ENCODE data around the gene TDP2. TPM values are rescaled to one million over a fixed set of nuclear protein-coding genes. Genes with fewer than 3 reads are reported as not detected.

TDP2 gene
- total RNA-seq, 1 donor, result 27.9 TPM

DNA sequence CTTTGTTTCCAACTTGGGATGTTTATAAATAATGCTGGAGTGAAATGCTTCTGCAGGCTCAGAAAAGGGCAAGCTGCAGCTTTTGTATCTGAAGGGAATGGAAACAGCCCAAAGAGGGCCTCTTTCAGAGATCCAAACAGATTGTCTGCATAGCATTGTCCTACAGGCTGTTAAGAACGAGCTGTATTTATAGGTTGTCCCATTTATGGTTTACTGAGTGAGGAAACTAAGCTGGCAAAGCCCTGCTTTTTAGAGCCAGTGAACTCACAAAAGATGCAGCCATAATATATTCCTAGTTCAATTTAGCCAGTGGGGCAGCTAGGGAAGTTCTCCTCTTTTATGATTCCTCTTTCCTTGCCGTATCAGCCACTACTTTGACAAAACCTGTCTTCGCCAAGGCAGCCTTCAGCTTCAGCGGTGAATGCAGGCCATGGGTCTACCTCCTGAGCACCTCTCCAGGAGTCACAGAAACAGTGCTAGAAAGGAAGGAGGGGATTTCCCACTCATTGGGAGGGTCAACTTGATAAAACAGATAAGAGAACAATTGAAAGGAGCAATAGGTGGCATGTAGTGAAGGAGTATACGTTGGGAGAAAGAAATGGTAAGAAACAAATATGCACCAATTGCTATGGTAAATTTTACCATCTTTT lies 35.7 kb downstream of the TDP2 start:
- DNase-seq (ENCODE audit: insufficient read length, low spot score, missing footprints), result no peak
- H2AFZ ChIP-seq (ENCODE audit: low read length), result no peak overlapping the region

DNA sequence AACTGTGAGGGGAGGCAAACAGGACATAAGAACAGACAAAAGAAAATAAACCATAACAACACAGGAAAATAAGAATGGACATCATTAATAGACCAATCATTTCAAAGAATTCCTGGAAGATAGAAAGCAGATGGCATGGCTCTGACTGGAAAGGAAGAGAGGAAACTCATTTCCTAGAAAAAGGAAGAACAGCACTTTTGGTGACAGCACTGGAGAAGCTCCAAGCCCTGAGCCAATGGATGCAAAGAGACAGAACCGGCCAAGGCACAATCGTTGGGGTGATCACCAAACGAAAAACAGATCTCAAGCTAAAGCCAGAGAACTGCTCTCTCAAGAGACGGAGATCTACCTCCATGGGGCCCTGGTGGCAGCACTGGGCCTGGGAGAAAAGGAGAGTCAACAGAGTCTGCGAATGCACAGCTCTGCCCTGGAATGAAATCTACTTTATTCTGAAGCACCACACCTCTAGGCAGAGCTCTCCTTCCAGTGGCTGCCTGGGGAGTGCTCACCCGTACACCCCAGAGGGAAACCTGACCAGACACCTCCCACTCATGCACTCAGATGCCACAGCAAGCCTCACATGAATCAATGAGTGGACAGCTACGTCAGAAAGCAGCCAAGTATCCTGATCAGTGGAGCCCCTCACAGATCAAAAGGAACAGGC lies 44.9 kb downstream of the TDP2 start:
- Histone ChIP-seq H2AFZ (ENCODE audit: low read length) (no peak overlapping the region), H3K4me3 (ENCODE audit: insufficient read depth, low read length) (no peak overlapping the region), H3K36me3 (ENCODE audit: insufficient read depth, low read length) (no peaks in the 10 kb centered on the region), H4K20me1 (ENCODE audit: insufficient read depth, low read length) (no peaks in the 10 kb centered on the region), H3K4me1 (ENCODE audit: insufficient read depth, low read length) (no peaks in the 10 kb centered on the region), H3K27me3 (ENCODE audit: insufficient read depth, low read length) (no peaks in the 10 kb centered on the region), H3K79me2 (ENCODE audit: insufficient read depth, low read length) (no peaks in the 10 kb centered on the region), H3K4me2 (ENCODE audit: insufficient read depth, low read length) (no peak overlapping the region), H3K9me3 (ENCODE audit: low read depth, low read length) (no peaks in the 10 kb centered on the region), H3K27ac (ENCODE audit: low read depth, low read length) (no peak overlapping the region)
- DNase-seq (ENCODE audit: insufficient read length, low spot score, missing footprints), result no peak
- TF ChIP-seq, protein P1, sequence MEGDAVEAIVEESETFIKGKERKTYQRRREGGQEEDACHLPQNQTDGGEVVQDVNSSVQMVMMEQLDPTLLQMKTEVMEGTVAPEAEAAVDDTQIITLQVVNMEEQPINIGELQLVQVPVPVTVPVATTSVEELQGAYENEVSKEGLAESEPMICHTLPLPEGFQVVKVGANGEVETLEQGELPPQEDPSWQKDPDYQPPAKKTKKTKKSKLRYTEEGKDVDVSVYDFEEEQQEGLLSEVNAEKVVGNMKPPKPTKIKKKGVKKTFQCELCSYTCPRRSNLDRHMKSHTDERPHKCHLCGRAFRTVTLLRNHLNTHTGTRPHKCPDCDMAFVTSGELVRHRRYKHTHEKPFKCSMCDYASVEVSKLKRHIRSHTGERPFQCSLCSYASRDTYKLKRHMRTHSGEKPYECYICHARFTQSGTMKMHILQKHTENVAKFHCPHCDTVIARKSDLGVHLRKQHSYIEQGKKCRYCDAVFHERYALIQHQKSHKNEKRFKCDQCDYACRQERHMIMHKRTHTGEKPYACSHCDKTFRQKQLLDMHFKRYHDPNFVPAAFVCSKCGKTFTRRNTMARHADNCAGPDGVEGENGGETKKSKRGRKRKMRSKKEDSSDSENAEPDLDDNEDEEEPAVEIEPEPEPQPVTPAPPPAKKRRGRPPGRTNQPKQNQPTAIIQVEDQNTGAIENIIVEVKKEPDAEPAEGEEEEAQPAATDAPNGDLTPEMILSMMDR (IDR thresholded peaks at IDR 0.05; ENCODE audit: extremely low read depth, low read depth, low read length), result no peak

More for the DNA sequence above, 35.7 kb downstream of the TDP2 start:
- no peak overlapping the region for H3K4me3 ChIP-seq (ENCODE audit: insufficient read depth, low read length)
- no peak overlapping the region for H3K4me2 ChIP-seq (ENCODE audit: insufficient read depth, low read length)
- TF ChIP-seq, protein P1 (IDR thresholded peaks at IDR 0.05; ENCODE audit: extremely low read depth, low read depth, low read length), result no peak
- H3K27me3 ChIP-seq (ENCODE audit: insufficient read depth, low read length), result no peaks in the 10 kb centered on the region
- no peaks in the 10 kb centered on the region for H3K36me3 ChIP-seq (ENCODE audit: insufficient read depth, low read length)
- no peaks in the 10 kb centered on the region for H4K20me1 ChIP-seq (ENCODE audit: insufficient read depth, low read length)
- no peaks in the 10 kb centered on the region for H3K4me1 ChIP-seq (ENCODE audit: insufficient read depth, low read length)
- no peaks in the 10 kb centered on the region for H3K9me3 ChIP-seq (ENCODE audit: low read depth, low read length)
- H3K79me2 ChIP-seq (ENCODE audit: insufficient read depth, low read length), result no peaks in the 10 kb centered on the region
- H3K27ac ChIP-seq (ENCODE audit: low read depth, low read length), result no peak overlapping the region

DNA sequence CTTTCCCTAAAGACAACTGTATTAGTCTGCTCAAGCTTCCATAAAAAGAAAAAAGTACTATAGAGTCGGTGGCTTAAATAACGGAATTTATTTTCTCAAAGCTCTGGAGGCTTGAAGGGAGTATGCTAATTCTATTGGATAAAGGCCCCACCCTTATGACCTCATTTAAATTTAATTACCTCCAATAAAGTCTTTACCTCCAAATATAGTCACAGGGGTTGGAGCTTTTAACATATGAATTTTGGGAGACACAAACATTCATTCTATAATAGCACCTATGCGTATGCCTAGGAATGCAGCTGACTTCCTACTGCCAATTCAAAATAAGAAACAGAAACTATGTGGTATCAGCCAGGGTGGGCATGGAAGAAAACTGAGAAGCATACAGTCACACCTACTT lies 46.1 kb downstream of the TDP2 start:
- Histone ChIP-seq H3K36me3 (ENCODE audit: insufficient read depth, low read length) (no peaks in the 10 kb centered on the region), H3K27me3 (ENCODE audit: insufficient read depth, low read length) (no peaks in the 10 kb centered on the region), H3K9me3 (ENCODE audit: low read depth, low read length) (no peaks in the 10 kb centered on the region), H3K4me2 (ENCODE audit: insufficient read depth, low read length) (no peak overlapping the region), H2AFZ (ENCODE audit: low read length) (no peak overlapping the region), H3K27ac (ENCODE audit: low read depth, low read length) (no peak overlapping the region), H4K20me1 (ENCODE audit: insufficient read depth, low read length) (no peaks in the 10 kb centered on the region), H3K79me2 (ENCODE audit: insufficient read depth, low read length) (no peaks in the 10 kb centered on the region), H3K4me1 (ENCODE audit: insufficient read depth, low read length) (no peaks in the 10 kb centered on the region), H3K4me3 (ENCODE audit: insufficient read depth, low read length) (no peak overlapping the region)
- DNase-seq (ENCODE audit: insufficient read length, low spot score, missing footprints), result no peak
- TF ChIP-seq, protein P1 (IDR thresholded peaks at IDR 0.05; ENCODE audit: extremely low read depth, low read depth, low read length), result no peak

GRCh38 chr6:24619661-24620060 lies 47.0 kb downstream of the TDP2 start:
- H3K27ac ChIP-seq (ENCODE audit: low read depth, low read length), result no peak overlapping the region
- H2AFZ ChIP-seq (ENCODE audit: low read length), result no peak overlapping the region
- no peaks in the 10 kb centered on the region for H3K79me2 ChIP-seq (ENCODE audit: insufficient read depth, low read length)
- H3K4me2 ChIP-seq (ENCODE audit: insufficient read depth, low read length), result no peak overlapping the region
- no peaks in the 10 kb centered on the region for H4K20me1 ChIP-seq (ENCODE audit: insufficient read depth, low read length)
- DNase-seq (ENCODE audit: insufficient read length, low spot score, missing footprints), result no peak
- H3K4me3 ChIP-seq (ENCODE audit: insufficient read depth, low read length), result no peak overlapping the region
- no peaks in the 10 kb centered on the region for H3K27me3 ChIP-seq (ENCODE audit: insufficient read depth, low read length)
- H3K9me3 ChIP-seq (ENCODE audit: low read depth, low read length), result no peaks in the 10 kb centered on the region
- H3K36me3 ChIP-seq (ENCODE audit: insufficient read depth, low read length), result no peaks in the 10 kb centered on the region
- TF ChIP-seq, protein P1 (IDR thresholded peaks at IDR 0.05; ENCODE audit: extremely low read depth, low read depth, low read length), result no peak
- no peaks in the 10 kb centered on the region for H3K4me1 ChIP-seq (ENCODE audit: insufficient read depth, low read length)

All from osteoblast (primary cell).